ENCODE measurements around the gene HOXC10. TPM values are rescaled to one million over a fixed set of nuclear protein-coding genes. Genes with fewer than 3 reads are reported as not detected.
A peak's percentile ranks its signal among the peaks of the same experiment; 100 is the strongest.

HOXC10 gene
- total and polyA plus RNA-seq, 8 donors, result not detected

DNA sequence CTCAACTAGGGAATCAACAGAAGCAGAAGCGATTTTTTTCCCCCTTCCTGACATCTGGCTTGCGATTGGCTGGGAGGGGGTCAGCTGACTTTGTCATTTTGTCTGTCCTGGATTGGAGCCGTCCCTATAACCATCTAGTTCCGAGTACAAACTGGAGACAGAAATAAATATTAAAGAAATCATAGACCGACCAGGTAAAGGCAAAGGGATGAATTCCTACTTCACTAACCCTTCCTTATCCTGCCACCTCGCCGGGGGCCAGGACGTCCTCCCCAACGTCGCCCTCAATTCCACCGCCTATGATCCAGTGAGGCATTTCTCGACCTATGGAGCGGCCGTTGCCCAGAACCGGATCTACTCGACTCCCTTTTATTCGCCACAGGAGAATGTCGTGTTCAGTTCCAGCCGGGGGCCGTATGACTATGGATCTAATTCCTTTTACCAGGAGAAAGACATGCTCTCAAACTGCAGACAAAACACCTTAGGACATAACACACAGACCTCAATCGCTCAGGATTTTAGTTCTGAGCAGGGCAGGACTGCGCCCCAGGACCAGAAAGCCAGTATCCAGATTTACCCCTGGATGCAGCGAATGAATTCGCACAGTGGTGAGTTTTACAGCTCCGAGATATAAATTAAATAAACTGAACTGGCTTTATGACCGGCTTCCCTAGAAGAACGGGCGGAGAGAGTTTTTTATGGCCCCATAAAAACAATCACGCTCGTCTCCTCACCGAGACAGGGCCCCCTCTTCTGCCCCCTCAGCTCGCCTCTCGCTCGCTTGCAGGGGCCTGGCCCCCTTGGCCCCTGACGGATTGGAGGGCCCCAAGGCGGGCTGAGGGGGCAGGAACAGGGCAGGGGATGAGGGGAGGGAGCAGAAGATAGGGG, 43.6 kb downstream of the HOXC10 start, which contains the start of gene HOXC6:
Gene HOXC6, plus strand, starts transcription at position 127 of the 888 bp plus-strand sequence. Its CDS starts 82 bp downstream, at position 209.
- 8 to 11% (median 9%) methylated on average over 36 of the region's 36 CpGs for WGBS, 5 donors
- H3K27ac ChIP-seq, result peak within 1 kb of the TSS in 1 of 5 donors; percentile 82
- DNase-seq, result peak in 1 of 2 donors; percentile 50
- peaks cover 0 to 36% (median 18%) of the 10 kb centered on the region in 4 donors for H3K4me1 ChIP-seq
- TF ChIP-seq, protein P1, sequence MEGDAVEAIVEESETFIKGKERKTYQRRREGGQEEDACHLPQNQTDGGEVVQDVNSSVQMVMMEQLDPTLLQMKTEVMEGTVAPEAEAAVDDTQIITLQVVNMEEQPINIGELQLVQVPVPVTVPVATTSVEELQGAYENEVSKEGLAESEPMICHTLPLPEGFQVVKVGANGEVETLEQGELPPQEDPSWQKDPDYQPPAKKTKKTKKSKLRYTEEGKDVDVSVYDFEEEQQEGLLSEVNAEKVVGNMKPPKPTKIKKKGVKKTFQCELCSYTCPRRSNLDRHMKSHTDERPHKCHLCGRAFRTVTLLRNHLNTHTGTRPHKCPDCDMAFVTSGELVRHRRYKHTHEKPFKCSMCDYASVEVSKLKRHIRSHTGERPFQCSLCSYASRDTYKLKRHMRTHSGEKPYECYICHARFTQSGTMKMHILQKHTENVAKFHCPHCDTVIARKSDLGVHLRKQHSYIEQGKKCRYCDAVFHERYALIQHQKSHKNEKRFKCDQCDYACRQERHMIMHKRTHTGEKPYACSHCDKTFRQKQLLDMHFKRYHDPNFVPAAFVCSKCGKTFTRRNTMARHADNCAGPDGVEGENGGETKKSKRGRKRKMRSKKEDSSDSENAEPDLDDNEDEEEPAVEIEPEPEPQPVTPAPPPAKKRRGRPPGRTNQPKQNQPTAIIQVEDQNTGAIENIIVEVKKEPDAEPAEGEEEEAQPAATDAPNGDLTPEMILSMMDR (IDR thresholded peaks at IDR 0.05), result no peak
- TF ChIP-seq EP300 (IDR thresholded peaks at IDR 0.05) (no peak), POLR2A (IDR thresholded peaks at IDR 0.05) (no peak), POLR2AphosphoS5 (IDR thresholded peaks at IDR 0.05) (no peak)
- intact Hi-C loops (cut with DNase I; ENCODE audit: low total_unique reads), result loop anchor here (5.0 kb wide), 1 partner anchor 164 kb away; no protein-coding TSS in a partner anchor
- H3K4me3 ChIP-seq, result peak within 1 kb of the TSS; percentile 15 to 35 (median 26)
- H3K9me3 ChIP-seq, result no peaks in the 10 kb centered on the region
- H3K27me3 ChIP-seq, result peaks cover 3 to 100% (median 96%) of the 10 kb centered on the region in 3 donors
- H3K36me3 ChIP-seq, result no peaks in the 10 kb centered on the region

DNA sequence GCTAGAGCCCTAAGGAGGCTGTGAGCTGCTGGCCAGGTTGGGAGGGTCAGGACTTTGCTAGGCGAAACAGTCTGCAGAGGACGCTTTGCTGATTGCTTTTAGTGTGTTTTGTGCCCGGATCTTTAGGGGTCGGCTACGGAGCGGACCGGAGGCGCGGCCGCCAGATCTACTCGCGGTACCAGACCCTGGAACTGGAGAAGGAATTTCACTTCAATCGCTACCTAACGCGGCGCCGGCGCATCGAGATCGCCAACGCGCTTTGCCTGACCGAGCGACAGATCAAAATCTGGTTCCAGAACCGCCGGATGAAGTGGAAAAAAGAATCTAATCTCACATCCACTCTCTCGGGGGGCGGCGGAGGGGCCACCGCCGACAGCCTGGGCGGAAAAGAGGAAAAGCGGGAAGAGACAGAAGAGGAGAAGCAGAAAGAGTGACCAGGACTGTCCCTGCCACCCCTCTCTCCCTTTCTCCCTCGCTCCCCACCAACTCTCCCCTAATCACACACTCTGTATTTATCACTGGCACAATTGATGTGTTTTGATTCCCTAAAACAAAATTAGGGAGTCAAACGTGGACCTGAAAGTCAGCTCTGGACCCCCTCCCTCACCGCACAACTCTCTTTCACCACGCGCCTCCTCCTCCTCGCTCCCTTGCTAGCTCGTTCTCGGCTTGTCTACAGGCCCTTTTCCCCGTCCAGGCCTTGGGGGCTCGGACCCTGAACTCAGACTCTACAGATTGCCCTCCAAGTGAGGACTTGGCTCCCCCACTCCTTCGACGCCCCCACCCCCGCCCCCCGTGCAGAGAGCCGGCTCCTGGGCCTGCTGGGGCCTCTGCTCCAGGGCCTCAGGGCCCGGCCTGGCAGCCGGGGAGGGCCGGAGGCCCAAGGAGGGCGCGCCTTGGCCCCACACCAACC, 44.8 kb downstream of the HOXC10 start:
- H3K36me3 ChIP-seq, result no peaks in the 10 kb centered on the region
- H3K4me1 ChIP-seq, result peaks cover 6 to 48% (median 30%) of the 10 kb centered on the region in 4 donors
- no peak for DNase-seq
- peak overlapping the region in 1 of 5 donors; percentile 82 for H3K27ac ChIP-seq
- TF ChIP-seq, protein P1 (IDR thresholded peaks at IDR 0.05), result no peak
- TF ChIP-seq EP300 (IDR thresholded peaks at IDR 0.05), result no peak
- no peak for TF ChIP-seq POLR2AphosphoS5 (IDR thresholded peaks at IDR 0.05)
- no peak for TF ChIP-seq POLR2A (IDR thresholded peaks at IDR 0.05)
- WGBS, 5 donors, result 34 to 48% (median 40%) methylated on average over 45 to 53 of the region's 53 CpGs
- peaks cover 3 to 100% (median 90%) of the 10 kb centered on the region in 3 donors for H3K27me3 ChIP-seq
- intact Hi-C loops (cut with DNase I; ENCODE audit: low total_unique reads), result loop anchor here (5.0 kb wide), 1 partner anchor 163 kb away; no protein-coding TSS in a partner anchor
- peak overlapping the region in 2 of 4 donors; percentile 31 to 35 for H3K4me3 ChIP-seq
- no peaks in the 10 kb centered on the region for H3K9me3 ChIP-seq

DNA sequence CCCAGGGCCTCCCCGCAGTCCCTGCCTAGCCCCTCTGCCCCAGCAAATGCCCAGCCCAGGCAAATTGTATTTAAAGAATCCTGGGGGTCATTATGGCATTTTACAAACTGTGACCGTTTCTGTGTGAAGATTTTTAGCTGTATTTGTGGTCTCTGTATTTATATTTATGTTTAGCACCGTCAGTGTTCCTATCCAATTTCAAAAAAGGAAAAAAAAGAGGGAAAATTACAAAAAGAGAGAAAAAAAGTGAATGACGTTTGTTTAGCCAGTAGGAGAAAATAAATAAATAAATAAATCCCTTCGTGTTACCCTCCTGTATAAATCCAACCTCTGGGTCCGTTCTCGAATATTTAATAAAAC, 45.5 kb downstream of the HOXC10 start:
- Histone ChIP-seq H3K36me3 (no peaks in the 10 kb centered on the region), H3K4me1 (peaks cover 6 to 53% (median 31%) of the 10 kb centered on the region in 4 donors), H3K27ac (peak overlapping the region in 2 of 5 donors; percentile 41 to 82), H3K4me3 (peak overlapping the region in 2 of 4 donors; percentile 6 to 35), H3K9me3 (no peaks in the 10 kb centered on the region), H3K27me3 (peaks cover 3 to 100% (median 89%) of the 10 kb centered on the region in 3 donors)
- WGBS, 5 donors, result 43 to 72% (median 57%) methylated on average over 7 of the region's 7 CpGs
- no peak for DNase-seq
- TF ChIP-seq EP300 (IDR thresholded peaks at IDR 0.05) (no peak), POLR2AphosphoS5 (IDR thresholded peaks at IDR 0.05) (no peak), POLR2A (IDR thresholded peaks at IDR 0.05) (no peak)
- TF ChIP-seq, protein P1 (IDR thresholded peaks at IDR 0.05), result no peak
- intact Hi-C loops (cut with DNase I; ENCODE audit: low total_unique reads), result no loop called here
